ENCODE measurements around the gene TCERG1L.
"Not testable (repeated sequence)": the region's sequence is repeated elsewhere in the genome, so short reads cannot be mapped to it uniquely, and the experiment has no call there.

TCERG1L gene

GRCh38 chr10:131178521-131179331, 132.8 kb downstream of the TCERG1L start:
- no peak for DNase-seq

- DNase-seq, result no peak
Measured at GRCh38 chr10:131177431-131178327, 133.8 kb downstream of the TCERG1L start.

GRCh38 chr10:131176907-131177306, 134.6 kb downstream of the TCERG1L start:
- DNase-seq, result no peak

- not testable (repeated sequence) for DNase-seq
Measured at GRCh38 chr10:131176324-131176723, 135.2 kb downstream of the TCERG1L start.

- DNase-seq, result no peak
Measured at GRCh38 chr10:131175891-131176290, 135.6 kb downstream of the TCERG1L start.

GRCh38 chr10:131174651-131175540, 136.6 kb downstream of the TCERG1L start:
- no peak for DNase-seq

- DNase-seq, result no peak
Measured at GRCh38 chr10:131174211-131174565, 137.3 kb downstream of the TCERG1L start.

GRCh38 chr10:131173484-131174210, 137.9 kb downstream of the TCERG1L start:
- no peak for DNase-seq

GRCh38 chr10:131172433-131172832, 139.1 kb downstream of the TCERG1L start:
- DNase-seq, result no peak

GRCh38 chr10:131169146-131169545, 142.4 kb downstream of the TCERG1L start:
- no peak for DNase-seq

- no peak for DNase-seq
Measured at GRCh38 chr10:131168238-131168875, 143.2 kb downstream of the TCERG1L start.

- no peak for DNase-seq
Measured at GRCh38 chr10:131167036-131167860, 144.3 kb downstream of the TCERG1L start.

- no peak for DNase-seq
Measured at GRCh38 chr10:131166486-131166885, 145.0 kb downstream of the TCERG1L start.

GRCh38 chr10:131165092-131165491, 146.4 kb downstream of the TCERG1L start:
- DNase-seq, result no peak

GRCh38 chr10:131162866-131163843, 148.4 kb downstream of the TCERG1L start:
- no peak for DNase-seq

- DNase-seq, result no peak
Measured at GRCh38 chr10:131162211-131162610, 149.3 kb downstream of the TCERG1L start.

GRCh38 chr10:131161087-131161486, 150.4 kb downstream of the TCERG1L start:
- DNase-seq, result no peak

GRCh38 chr10:131160219-131160875, 151.2 kb downstream of the TCERG1L start:
- DNase-seq, result no peak

- DNase-seq, result no peak
Measured at GRCh38 chr10:131159771-131160170, 151.8 kb downstream of the TCERG1L start.

Data from activated T-cell treated with anti-CD3 and anti-CD28 coated beads, Interleukin-2, amount 50 U/mL, for 48 hours (primary cell).